ENCODE data around the gene SCUBE1.

Gene SCUBE1

DNA sequence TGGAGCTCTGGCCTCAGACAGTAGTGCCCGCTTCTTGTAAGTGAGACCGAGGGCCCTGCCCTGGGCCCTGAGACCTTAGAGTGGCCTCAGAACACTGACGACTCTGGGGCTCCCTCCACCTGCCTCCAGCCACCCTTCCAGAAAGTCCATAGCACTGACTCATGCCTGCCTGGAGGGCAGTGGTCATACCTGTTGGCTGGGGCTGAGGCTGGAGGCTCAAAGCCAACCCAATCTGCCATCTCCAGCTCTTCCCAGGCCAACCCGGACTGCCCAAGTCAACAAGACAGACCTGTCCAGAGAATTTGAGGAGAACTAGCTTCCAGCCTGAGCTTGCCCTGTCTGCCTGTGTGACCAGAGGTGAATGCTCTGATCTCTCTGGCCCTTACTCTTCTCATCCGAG, 89.3 kb downstream of the SCUBE1 start:
- DNase-seq, result no peak

DNA sequence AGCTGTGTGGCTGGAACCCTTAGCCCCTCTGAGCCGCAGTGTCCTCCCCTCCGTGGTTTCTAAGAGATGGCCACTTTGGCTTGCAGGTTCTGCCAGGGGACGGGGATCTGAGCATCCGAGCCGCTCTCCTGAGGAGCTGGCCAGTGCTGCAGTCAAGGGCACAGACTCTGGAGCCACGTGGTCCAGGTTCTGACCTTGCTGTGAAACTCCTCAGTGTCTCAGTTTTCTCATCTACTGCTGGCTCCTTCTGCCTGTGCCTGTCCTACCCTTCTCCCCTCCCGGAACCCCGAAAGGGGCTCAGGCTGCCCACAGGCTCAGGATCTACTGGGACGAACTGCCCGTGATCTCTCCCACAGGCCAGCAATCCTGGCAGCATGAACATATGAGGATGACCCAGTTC, 90.9 kb downstream of the SCUBE1 start:
- DNase-seq, result no peak

DNA sequence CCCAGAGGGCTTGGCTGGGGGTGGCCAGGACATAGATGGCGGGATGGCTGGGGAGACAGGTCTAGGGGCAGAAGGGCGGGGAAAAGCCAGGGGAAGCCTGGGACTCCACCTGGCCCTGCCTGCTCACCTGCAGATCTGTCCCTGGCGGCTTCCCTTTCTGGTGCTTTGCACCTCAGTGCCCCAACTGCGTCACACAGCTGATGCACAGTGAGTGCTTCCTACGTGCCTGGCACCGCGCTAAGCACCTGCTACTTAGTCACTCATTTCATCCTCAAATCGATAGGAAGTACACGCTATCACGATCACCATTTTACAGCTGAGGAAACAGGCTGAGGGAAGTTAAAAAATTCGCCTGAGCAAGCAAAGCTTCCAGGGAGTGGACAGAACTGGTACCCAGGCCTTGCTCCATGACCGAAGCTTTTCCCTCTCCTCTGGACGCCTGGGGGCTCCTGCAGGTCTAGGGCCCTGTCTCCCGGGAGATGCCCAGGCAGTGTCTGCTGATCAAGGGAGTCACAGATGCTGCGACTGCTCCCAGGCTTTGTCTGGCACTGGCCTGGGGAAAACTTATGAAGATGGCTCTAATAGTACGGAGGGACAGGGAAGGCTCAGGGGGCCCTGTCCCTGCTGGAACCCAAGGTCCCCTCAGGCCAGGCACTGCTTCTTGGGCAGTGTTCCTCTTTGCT, 93.2 kb downstream of the SCUBE1 start:
- DNase-seq, result no peak

DNA sequence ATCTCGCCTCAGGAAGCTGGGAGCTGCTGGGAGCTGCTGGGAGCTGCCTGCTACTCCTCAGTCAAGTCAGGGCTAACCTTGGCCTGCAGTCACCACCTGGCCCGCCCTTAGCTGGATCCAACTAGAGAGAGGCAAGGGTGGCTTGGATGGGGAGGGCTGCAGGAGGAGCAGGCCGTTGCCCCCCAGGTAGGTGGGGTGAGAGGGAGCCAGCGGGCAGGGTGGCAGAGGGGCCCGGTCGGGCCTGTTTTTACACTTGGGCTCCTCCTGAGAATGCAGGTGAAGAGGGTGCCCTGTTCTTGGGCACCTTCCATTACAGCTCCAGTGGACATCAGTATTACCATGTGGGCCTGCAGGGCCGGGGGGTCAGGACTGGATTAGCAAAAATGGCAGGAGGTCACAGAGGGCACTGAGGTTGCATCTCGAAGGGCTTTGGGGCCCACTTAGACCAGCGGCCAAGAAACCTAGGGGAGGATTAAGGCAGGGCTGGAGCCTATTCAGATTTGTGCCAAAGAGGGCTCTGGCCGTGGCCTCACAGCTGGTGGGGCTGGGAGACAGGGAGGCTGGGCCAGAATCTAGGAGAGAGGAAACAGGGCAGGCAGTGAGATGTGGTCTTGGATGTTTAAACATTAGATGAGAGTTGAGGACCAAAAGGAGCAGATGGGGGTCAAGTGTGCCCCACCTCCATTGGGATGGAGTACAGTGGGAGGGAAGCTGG, 95.5 kb downstream of the SCUBE1 start:
- DNase-seq, result no peak

DNA sequence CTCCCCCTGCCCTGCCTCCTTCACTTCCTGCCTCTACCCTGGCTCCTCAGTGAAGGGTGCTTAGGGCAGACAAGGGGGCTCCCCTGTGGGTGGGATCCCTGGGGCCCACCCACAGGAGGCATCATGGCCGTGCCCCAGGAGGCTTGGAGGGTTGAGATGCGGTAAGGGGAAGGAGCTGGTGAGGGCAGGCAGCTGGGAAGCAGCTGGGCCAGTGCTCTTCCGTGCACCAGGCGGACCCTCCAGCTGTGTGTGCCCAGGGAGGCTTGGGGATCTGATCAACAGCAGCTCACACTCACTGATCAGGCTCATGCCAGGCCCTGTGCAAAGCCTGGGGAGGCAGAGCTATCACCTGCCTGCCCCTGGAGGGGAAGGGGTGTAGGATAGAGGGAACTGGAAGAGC, 97.0 kb downstream of the SCUBE1 start:
- no peak for DNase-seq

DNA sequence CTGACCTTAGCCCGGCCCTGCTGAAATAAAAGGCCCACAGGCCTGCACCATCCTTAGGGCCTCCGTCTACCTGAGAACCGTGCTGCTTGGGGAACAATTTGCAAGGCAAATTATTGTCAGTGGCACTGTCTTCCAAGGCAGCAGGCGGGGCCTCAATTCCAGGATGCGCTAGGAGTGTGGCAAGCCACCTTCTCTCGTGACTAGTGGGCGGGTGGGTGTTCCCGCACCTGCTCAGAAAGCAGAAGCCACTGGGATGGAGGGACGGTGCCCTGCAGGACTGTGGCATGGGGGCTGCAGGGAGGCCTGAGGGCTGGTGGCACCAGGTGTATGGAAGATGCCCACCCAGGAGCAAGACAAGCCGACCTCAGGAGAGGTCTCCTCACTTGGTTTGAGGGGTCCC, 97.5 kb downstream of the SCUBE1 start:
- DNase-seq, result no peak

DNA sequence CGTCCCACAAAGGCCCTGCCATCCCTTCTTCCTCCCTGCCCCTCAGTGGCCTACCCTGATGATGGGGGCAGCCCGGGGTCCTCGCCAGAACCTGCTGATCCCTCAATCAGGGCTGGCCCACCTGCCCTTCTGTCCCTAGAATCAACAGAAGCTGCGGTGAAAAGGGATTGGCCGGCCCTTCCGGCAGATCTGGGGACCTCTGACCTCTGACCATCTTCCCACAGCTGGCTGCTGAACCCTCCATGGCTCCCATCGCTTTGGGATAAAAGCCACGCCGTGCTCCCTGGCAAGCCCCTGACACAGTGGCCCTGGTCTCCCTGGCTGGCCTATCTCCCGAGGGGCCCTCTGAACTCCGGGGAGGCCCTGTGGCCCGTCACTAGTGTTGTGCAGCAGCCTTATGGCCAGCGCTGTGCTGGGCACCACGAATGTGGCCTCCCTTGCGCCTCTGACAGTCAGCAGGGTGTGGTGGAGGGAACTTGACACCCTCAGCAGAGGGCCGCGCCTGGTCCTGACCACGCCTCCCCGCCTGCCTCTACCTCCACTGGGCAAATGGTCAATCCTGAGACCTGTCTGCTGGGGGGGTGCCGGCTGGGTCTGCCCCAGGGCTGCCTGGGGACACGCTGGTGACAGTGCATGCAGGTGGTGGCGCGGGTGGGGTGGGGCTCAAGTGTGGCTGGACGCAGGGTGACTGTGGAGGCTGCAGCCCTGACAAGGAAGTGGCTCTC, 98.2 kb downstream of the SCUBE1 start:
- DNase-seq, result no peak

DNA sequence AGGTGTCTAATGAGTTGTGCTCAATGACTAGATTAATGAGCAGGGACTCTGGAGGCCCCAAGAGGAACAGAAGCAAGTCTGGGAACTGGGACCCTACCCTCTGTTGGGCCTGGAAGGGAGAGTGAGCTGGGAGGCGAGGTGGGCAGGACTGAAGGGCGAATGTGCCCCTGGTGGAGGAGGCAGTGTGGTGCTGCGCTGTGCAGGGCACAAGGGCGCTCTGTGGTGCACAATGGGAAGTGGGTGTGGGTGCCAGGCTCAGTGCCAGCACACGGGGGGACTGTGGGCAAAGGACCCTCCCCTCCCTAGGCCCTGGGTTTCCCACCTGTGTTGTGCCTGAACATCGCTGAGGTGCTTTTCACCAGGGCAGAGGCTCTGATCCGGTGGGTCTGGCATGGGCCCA, 98.8 kb downstream of the SCUBE1 start:
- no peak for DNase-seq

DNA sequence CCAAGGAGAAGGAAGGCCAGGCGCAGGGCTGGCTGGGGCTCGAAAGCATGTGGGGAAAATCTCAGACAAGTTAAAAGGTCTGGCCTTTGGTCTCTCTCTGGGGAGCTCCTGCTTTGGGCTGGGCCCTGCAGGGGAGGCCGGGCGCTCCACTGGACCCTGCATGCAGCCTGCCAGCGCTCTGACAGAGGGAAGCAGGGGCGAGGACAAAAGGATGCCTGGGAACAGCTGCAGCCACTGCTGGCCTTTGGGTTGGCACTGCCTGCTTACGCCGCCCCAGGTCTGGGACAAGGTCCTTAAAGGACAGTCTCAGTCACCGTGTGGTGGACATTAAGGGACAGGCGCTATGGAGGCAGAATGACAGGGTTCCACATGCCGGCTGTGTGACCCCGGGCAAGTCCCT, 99.8 kb downstream of the SCUBE1 start:
- DNase-seq, result no peak

DNA sequence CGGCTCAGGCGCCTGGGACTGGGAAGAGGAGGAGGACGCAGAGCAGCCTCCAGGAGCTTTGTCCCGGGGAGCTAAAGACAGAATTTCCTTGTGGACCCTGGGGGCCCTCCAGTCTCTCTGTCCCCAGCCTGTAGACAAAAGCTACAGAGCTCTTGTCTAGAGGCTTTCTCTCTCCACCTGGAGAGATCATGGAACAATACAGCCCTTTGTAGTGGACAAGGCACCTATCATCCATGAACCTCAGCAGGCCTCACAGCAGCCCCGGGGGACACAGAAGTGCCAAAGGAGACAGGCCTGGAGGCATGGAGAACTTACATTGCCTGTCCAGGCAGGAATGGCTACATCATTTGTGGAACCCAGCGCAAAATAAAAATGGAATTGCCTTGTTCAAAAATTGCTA, 100.5 kb downstream of the SCUBE1 start:
- DNase-seq, result no peak

DNA sequence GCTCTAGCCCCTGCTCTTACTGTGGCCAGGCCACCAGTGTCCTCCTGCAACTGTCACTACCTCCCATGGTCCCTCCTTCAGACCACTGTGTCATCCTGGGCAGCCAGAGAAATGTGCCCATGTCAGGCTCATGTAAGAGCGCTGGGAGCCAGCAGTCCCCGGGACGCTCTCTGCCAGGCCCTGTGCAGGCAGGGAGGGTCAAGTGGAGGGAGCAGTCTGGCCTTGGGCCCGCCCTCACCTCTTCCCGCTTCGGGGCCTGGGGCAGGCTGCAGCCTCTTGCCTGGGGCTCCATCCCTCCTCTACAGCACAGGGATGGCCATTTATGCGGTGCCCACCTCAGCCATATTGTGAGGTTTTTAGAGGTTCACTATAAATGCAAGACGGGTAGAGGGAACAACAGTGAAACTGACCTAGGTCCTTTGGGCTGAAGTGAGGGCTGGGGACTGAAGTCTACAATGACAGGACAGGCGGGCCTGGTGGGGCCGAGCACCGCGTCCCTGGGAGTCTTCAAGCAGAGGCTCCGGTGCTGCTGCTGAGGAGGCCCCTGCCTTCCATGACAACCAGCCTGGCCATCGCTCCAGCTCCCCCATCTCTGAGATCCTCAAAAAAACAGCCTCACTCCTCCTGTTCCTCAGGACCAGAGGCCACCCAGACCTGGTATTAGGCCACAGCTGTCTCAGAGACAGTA, 101.3 kb downstream of the SCUBE1 start:
- no peak for DNase-seq

DNA sequence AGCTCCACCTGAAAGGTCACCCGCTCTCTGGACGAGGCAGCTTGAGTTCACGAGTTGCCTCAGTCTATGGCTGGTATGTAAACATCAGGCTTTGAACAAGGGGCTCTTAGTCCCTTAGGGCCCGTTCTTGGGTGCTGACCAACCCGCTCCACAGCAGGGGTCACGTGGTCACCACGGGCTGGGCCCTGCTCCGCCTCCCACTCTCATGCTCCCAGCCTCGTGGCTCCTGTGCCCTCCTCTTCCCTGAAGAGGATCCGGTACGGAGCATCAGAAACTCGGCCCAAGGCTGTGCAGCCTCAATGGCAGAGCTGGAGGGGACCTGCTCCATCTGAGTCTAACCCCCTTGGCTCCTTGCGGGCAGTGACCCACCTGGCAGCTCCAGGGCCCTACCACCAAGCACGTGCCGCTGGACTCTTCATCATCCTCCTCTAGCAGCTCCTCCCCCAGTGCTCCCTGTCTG, 102.0 kb downstream of the SCUBE1 start:
- DNase-seq, result no peak

DNA sequence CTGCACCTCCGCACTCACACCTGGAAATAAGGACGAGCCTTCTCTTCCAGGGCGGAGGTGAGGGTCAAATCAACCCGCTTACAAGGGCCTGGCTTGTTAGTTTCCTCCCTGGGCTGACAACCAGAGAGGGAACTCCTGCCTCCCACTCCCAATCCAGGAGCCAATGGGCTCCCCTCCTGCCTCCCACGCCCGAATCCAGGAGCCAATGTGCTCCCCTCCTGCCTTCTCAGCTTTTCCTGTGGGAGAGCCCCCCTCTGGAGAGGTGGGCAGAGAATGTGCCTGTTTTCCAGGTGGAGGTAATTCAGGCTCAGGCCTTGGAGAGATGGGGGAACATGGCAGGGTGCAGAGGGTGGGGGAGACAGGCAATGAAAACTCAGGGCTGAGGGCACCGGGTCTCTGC, 102.6 kb downstream of the SCUBE1 start:
- DNase-seq, result no peak

DNA sequence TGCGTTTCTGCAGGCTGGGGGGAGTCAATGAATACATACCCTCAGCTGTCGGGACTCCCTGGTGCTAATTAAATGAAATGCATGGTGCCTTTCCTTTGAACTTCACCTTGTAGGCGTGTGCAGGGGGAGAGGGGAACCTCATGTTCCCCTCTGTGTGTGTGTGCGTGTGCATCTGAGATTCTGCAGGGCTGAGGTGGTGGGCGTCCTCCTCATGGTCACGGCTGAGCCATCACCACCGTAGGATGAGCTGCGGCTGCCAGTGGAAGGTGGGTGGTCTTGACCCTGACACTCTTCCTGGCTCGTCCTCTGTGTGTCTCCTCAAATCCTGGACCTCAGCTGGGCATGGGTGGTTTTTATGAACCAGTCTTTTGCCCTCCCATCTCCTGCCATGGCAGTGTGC, 103.2 kb downstream of the SCUBE1 start:
- no peak for DNase-seq

DNA sequence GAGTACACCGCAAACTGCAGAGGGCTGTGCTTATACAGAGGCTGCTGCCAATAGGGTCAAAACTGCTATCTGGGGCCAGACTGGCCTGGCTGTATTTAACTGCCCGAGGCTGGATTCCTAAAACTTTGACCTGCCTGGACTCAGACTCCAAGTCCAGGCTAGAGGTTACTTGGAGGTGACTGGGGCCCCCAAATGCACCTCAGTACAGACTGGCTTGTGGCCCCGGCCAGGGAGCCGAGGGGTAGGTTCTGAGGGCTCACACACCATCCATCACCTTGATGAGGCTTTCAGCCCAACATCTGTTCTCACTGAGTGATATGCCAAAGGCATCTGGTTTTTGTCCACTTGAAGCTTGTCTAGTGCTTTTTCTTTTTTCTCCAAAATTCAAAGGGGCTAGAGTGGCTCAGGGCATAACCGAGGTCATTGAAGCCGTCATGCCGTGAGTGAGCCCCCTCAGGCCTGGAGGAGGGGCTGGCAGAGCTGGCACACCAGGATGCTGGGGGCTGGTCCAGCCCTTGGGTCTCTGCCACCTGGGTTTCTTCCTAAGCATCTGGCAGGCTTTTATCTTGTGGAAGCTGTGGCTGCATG, 103.9 kb downstream of the SCUBE1 start:
- DNase-seq, result no peak

DNA sequence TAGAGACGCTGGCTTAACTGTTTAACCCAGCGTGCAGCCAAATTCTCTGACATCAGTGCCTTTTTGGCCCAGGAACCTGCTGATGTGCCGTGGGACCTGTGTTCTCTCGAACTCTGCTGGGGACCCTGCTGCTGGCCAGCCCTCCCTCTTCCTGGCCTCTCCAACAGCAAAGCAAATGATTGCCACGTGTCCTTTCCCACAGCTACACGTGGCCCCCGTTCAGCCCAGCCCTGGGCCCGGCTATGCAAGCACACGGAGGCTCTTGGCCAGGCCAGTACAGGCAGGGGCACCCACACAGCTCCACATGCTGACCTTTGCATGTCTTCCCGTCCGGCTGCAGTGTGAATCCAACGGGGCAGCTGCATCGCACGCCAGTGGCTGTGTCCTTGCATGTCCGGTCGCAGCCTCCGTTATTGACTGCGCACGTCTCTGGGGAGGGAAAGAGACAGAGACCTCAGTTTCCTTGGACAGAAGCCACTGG, 104.6 kb downstream of the SCUBE1 start:
- no peak for DNase-seq

DNA sequence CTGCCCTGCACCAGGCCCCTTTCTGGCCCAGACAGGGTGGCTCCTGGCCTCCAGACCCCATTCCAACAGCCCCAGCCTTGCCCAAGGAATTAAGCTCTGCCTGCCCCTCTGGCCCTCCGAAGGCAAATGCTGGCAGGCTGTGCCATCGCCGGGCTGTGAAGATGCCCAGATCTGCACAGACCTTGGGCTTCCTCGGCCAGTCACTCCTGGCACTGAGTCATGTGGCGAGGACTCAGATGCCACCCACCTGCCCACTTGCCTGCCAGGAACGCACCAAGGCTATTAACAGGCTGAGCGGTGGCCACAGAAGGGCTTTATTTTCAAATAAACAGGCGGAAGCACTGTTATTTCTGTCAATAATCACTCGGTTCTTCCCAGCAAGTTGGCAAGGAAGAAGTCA, 105.9 kb downstream of the SCUBE1 start:
- DNase-seq, result no peak

DNA sequence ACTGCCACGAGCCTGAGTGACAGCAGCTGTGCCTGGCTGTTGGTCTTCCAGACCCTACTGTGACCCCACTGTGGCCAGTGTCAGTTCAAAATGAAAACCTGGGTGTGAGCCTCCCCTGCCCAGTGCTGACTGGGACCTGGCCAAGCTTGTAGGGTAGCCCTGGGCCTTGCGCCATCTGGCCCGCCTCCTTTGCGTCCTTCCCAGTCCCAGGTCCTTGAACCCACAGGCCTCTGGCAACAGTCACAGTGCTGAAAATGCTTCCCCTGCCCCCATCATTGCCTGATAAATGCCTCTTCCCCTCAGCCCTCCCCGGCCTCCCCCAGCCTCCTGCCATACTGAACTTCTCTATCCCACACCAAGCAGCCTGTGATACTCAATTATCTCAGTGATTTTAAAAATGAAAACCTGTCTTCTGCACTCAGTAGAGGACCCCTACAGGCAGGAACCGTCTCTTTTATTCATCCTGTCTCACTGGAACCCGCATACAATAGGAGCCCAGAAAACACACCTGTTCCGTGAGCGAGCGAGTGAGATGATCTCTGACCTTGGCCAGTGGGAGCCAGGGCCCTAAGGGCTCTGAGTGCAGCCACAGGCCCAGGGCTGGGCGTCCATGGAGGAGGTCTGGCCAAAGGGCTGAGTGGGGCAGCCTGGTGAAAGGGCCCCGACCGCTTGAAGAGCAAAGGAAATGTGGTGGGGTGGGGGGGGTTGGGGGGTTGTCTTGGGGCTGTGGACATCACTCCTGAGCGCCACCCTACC, 106.6 kb downstream of the SCUBE1 start:
- no peak for DNase-seq

DNA sequence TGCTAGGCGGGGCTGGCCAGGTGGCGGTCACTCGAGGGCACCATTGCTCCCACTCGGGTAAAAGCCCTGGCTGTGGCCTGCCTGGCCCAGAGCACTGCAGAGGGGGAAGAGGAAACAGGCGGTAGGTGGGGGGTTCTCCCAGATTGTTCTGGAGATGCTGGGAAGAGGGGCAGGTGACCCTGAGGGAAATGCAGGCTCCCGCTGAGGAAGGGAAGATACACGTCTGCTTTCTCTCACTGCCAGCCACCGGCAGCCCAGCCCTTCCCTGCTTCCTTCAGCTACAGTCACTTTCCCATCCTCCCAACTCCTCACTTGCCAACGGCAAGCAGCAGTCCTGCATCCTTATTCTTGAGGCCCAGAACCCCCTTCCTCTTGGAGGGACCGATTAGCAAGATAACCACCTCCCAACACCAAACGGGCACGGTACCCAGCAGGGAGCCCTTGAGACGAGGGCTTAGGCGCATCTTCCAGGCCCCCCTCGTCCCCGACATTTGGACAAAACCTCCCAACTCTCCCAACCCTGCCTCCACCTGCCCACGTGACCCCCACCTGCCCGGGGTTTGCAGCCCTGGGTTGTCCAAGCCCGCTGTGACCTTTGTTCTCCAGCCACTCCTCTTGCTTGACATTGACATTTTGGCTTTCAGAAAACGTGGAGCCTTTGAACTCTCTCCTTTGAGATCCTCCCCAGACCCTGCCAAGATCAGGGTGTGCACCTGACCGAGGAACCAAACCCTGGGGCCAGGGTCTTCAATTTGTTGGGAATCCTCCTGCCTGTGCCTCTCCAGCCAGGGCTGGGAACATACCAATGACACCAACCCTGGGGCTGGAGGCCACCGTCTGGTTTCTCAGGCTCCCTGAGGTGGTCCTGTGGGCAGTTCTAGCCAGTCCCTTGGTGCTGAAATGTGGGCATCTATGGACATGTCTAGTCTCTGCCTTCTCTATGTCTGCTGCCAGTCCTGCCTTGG, 107.4 kb downstream of the SCUBE1 start:
- no peak for DNase-seq

DNA sequence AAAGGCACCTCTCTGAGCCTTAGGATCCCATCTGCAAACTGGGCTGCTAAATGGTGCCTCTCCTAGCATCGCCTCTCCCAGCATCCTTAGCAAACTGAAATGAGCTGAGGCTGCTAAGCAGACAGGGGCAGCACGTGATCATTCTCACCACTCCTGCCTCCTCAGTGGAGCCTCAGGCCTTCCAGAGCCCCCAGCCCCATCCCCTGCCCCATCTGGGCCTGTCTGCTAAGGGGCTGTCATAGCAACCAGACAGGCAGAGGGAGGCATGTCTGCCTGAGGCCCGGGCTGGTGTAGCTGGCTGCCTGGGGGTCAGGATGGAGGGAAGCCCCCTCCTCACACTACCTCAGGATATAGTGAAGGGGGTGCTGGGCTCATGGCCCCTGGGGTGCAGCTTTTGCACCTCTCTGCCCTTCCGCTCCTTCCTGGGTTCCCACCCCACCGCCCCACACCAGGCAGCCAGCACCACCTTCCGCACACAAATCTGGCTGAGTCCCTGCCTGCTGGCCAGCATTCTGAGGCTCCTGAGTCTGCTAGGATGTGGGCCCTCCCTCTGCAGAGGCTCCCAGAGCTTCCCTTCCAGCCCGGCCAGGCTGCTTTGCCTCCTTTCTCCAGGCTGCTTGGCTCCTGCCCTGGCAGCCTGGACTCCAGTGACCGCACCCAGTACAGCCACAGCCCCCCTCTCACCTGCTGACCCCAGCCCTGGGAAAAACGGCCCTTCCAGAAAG, 108.7 kb downstream of the SCUBE1 start:
- DNase-seq, result no peak
